Spinal cord (tissue), 10 donors: ENCODE results near the gene NAT14. TPM values are rescaled to one million over a fixed set of nuclear protein-coding genes. Genes with fewer than 3 reads are reported as not detected.
A peak's percentile ranks its signal among the peaks of the same experiment; 100 is the strongest.
"Not testable (repeated sequence)": the region's sequence is repeated elsewhere in the genome, so short reads cannot be mapped to it uniquely, and the experiment has no call there.

Experiments used
- DNase-seq, 6 donors: peaks; one replicate each; pipeline versions ENCODE4 v3.0.0 to v3.0.0-alpha.2; 2013 to 2015; ENCODE audit warnings: low spot score in 6 of 6, low read depth in 4 of 6
- H3K27ac ChIP-seq: one replicate; pipeline ENCODE4 v1.5.1; 2013; ENCODE audit warnings: low read depth, low read length, control low read depth
- H3K27me3 ChIP-seq: one replicate; pipeline ENCODE4 v1.6.1; 2013; ENCODE audit warnings: low read length; ENCODE audit not compliant: control insufficient read depth, insufficient read depth
- H3K36me3 ChIP-seq: one replicate; pipeline ENCODE4 v1.6.1; 2013; ENCODE audit warnings: low read length; ENCODE audit not compliant: control insufficient read depth, insufficient read depth
- H3K4me1 ChIP-seq: one replicate; pipeline ENCODE4 v1.6.1; 2013; ENCODE audit warnings: low read length; ENCODE audit not compliant: control insufficient read depth, insufficient read depth
- H3K4me3 ChIP-seq: one replicate; pipeline ENCODE4 v1.5.1; 2013; ENCODE audit warnings: low read depth, low read length, control low read depth
- H3K9me3 ChIP-seq: one replicate; pipeline ENCODE4 v1.6.1; 2013; ENCODE audit warnings: low read length; ENCODE audit not compliant: control insufficient read depth, insufficient read depth
- WGBS: methylation state at CpG from one replicate; pipeline ENCODE4 v1.1.5; 2013; ENCODE audit warnings: missing lambda C conversion rate; ENCODE audit not compliant: insufficient coverage; 5-methylcytosine and 5-hydroxymethylcytosine counted together
- polyA plus RNA-seq, 2 donors: library from polyadenylated mRNA; unstranded; fragments of 120-200 nt; gene quantifications; one replicate each; pipeline ENCODE4 v1.2.1, GENCODE V29; 2013; ENCODE audit not compliant: insufficient read length in 2 of 2
- total RNA-seq, 2 donors: library from RNA; depleted of rRNA in 1 of 2; stranded (reverse); fragments of 120-200 nt in 1 of 2; fragments of >200 nt in 1 of 2; gene quantifications; one replicate each; pipeline versions ENCODE4 v1.2.3 to v1.2.4, GENCODE V29; 2013 to 2014
- donor health status: healthy.

Gene NAT14
- total and polyA plus RNA-seq, 4 donors, result 16.2 to 94.0 (median 69.4) TPM

GRCh38 chr19:55528030-55528803, 43.2 kb downstream of the NAT14 start:
- no peak overlapping the region for H3K4me3 ChIP-seq
- H3K27me3 ChIP-seq, result no peaks in the 10 kb centered on the region
- H3K4me1 ChIP-seq, result peaks cover 12% of the 10 kb centered on the region
- no peak overlapping the region for H3K27ac ChIP-seq
- H3K9me3 ChIP-seq, result no peaks in the 10 kb centered on the region
- 50% methylated on average over 5 of the region's 15 CpGs for WGBS
- DNase-seq, result peak in 2 of 6 donors; percentile 38 to 41
- peaks cover 3% of the 10 kb centered on the region for H3K36me3 ChIP-seq

GRCh38 chr19:55529636-55530234, 44.7 kb downstream of the NAT14 start:
- H3K9me3 ChIP-seq, result no peaks in the 10 kb centered on the region
- no peak overlapping the region for H3K27ac ChIP-seq
- DNase-seq, result no peak
- peaks cover 3% of the 10 kb centered on the region for H3K36me3 ChIP-seq
- 88% methylated on average over 56 of the region's 56 CpGs for WGBS
- peaks cover 12% of the 10 kb centered on the region for H3K4me1 ChIP-seq
- no peaks in the 10 kb centered on the region for H3K27me3 ChIP-seq
- H3K4me3 ChIP-seq, result no peak overlapping the region

GRCh38 chr19:55530996-55531395, 46.0 kb downstream of the NAT14 start:
- no peak for DNase-seq
- peaks cover 3% of the 10 kb centered on the region for H3K36me3 ChIP-seq
- H3K27me3 ChIP-seq, result no peaks in the 10 kb centered on the region
- H3K4me3 ChIP-seq, result no peak overlapping the region
- H3K4me1 ChIP-seq, result peaks cover 12% of the 10 kb centered on the region
- H3K9me3 ChIP-seq, result no peaks in the 10 kb centered on the region
- no peak overlapping the region for H3K27ac ChIP-seq
- WGBS, result 92% methylated on average over 25 of the region's 26 CpGs

GRCh38 chr19:55534280-55534679, 49.3 kb downstream of the NAT14 start:
- not testable (repeated sequence) for H3K27me3 ChIP-seq, DNase-seq, H3K9me3 ChIP-seq, H3K36me3 ChIP-seq, H3K27ac ChIP-seq, H3K4me3 ChIP-seq, H3K4me1 ChIP-seq
- WGBS, result 89% methylated on average over 7 of the region's 7 CpGs

GRCh38 chr19:55535173-55535964, 50.4 kb downstream of the NAT14 start:
- Histone ChIP-seq H3K4me3 (no peak overlapping the region), H3K9me3 (no peaks in the 10 kb centered on the region), H3K27me3 (no peaks in the 10 kb centered on the region), H3K27ac (no peak overlapping the region), H3K4me1 (no peaks in the 10 kb centered on the region), H3K36me3 (no peaks in the 10 kb centered on the region)
- 81% methylated on average over 9 of the region's 12 CpGs for WGBS
- DNase-seq, result no peak

- DNase-seq, result no peak
- WGBS, result 82% methylated on average over 21 of the region's 22 CpGs
- H3K27me3 ChIP-seq, result no peaks in the 10 kb centered on the region
- H3K4me1 ChIP-seq, result no peaks in the 10 kb centered on the region
- H3K4me3 ChIP-seq, result no peak overlapping the region
- no peaks in the 10 kb centered on the region for H3K9me3 ChIP-seq
- no peaks in the 10 kb centered on the region for H3K36me3 ChIP-seq
- no peak overlapping the region for H3K27ac ChIP-seq
Observed at GRCh38 chr19:55535965-55536350, 51.0 kb downstream of the NAT14 start.

GRCh38 chr19:55536366-55536765, 51.4 kb downstream of the NAT14 start:
- Histone ChIP-seq H3K4me1 (no peaks in the 10 kb centered on the region), H3K27ac (no peak overlapping the region), H3K36me3 (no peaks in the 10 kb centered on the region), H3K4me3 (no peak overlapping the region), H3K27me3 (no peaks in the 10 kb centered on the region), H3K9me3 (no peaks in the 10 kb centered on the region)
- no peak for DNase-seq
- WGBS, result 85% methylated on average over 3 of the region's 11 CpGs

Other genes starting within 250 kb of the NAT14 start
- gene PPP6R1, start 226.2 kb upstream of the NAT14 start, total RNA-seq, result 10 to 100 TPM; 22.6 to 23.9 TPM
- 10 to 100 TPM; 58.9 to 66.8 TPM for gene PPP6R1, start 226.2 kb upstream of the NAT14 start, polyA plus RNA-seq
- 10 to 100 TPM; 19.6 to 24.0 TPM for gene HSPBP1, start 205.1 kb upstream of the NAT14 start, total RNA-seq
- 10 to 100 TPM; 68.3 to 71.4 TPM for gene HSPBP1, start 205.1 kb upstream of the NAT14 start, polyA plus RNA-seq
- gene BRSK1, start 201.2 kb upstream of the NAT14 start, total RNA-seq, result 10 to 100 TPM; 46.4 to 51.9 TPM
- 100 to 1,000 TPM; 201 to 206 TPM for gene BRSK1, start 201.2 kb upstream of the NAT14 start, polyA plus RNA-seq
- under 1 TPM; 0.66 to 0.89 TPM for gene TMEM150B, start 159.8 kb upstream of the NAT14 start, total RNA-seq
- under 1 TPM; 0.52 to 0.77 TPM for gene TMEM150B, start 159.8 kb upstream of the NAT14 start, polyA plus RNA-seq
- gene KMT5C, start 145.3 kb upstream of the NAT14 start, total RNA-seq, result 10 to 100 TPM in 1 of 2 donors, 1 to 10 TPM in 1; 7.0 to 22.4 TPM
- 10 to 100 TPM; 25.5 to 39.2 TPM for gene KMT5C, start 145.3 kb upstream of the NAT14 start, polyA plus RNA-seq
- gene COX6B2, start 130.5 kb upstream of the NAT14 start, total RNA-seq, result 1 to 10 TPM in 1 of 2 donors, under 1 TPM in 1; 0.69 to 2.8 TPM
- gene COX6B2, start 130.5 kb upstream of the NAT14 start, polyA plus RNA-seq, result 1 to 10 TPM; 3.8 to 4.8 TPM
- gene GARIN5B, start 121.9 kb upstream of the NAT14 start, total RNA-seq, result not detected
- under 1 TPM; 0.14 to 0.43 TPM for gene GARIN5B, start 121.9 kb upstream of the NAT14 start, polyA plus RNA-seq
- under 1 TPM; 0.20 to 0.22 TPM for gene IL11, start 114.7 kb upstream of the NAT14 start, total RNA-seq
- gene IL11, start 114.7 kb upstream of the NAT14 start, polyA plus RNA-seq, result 1 to 10 TPM; 1.5 to 1.9 TPM
- 1 to 10 TPM in 1 of 2 donors, under 1 TPM in 1; 0.40 to 2.2 TPM for gene TMEM190, start 108.4 kb upstream of the NAT14 start, total RNA-seq
- 1 to 10 TPM in 1 of 2 donors, under 1 TPM in 1; 0.65 to 5.0 TPM for gene TMEM190, start 108.4 kb upstream of the NAT14 start, polyA plus RNA-seq
- under 1 TPM in 1 of 2 donors, not detected in 1; 0.55 TPM for gene TMEM238, start 100.9 kb upstream of the NAT14 start, total RNA-seq
- gene TMEM238, start 100.9 kb upstream of the NAT14 start, polyA plus RNA-seq, result under 1 TPM; 0.69 to 0.86 TPM
- 100 to 1,000 TPM; 135 to 417 TPM for gene RPL28, start 99.3 kb upstream of the NAT14 start, total RNA-seq
- 1,000 to 10,000 TPM; 1,153 to 1,205 TPM for gene RPL28, start 99.3 kb upstream of the NAT14 start, polyA plus RNA-seq
- gene UBE2S, start 77.4 kb upstream of the NAT14 start, total RNA-seq, result 10 to 100 TPM; 14.6 to 55.8 TPM
- gene UBE2S, start 77.4 kb upstream of the NAT14 start, polyA plus RNA-seq, result 100 to 1,000 TPM; 104 to 124 TPM
- 1 to 10 TPM; 4.0 to 5.2 TPM for gene SHISA7, start 41.9 kb upstream of the NAT14 start, total RNA-seq
- 10 to 100 TPM; 29.1 to 35.6 TPM for gene SHISA7, start 41.9 kb upstream of the NAT14 start, polyA plus RNA-seq
- gene ISOC2, start 23.5 kb upstream of the NAT14 start, total RNA-seq, result 10 to 100 TPM; 30.3 to 59.3 TPM
- 10 to 100 TPM; 60.2 to 65.1 TPM for gene ISOC2, start 23.5 kb upstream of the NAT14 start, polyA plus RNA-seq
- gene C19orf85, start 20.4 kb upstream of the NAT14 start, total RNA-seq, result not detected
- not detected for gene C19orf85, start 20.4 kb upstream of the NAT14 start, polyA plus RNA-seq
- gene ZNF628, start 8.6 kb upstream of the NAT14 start, total RNA-seq, result 1 to 10 TPM; 1.5 to 1.7 TPM
- 1 to 10 TPM; 5.7 to 6.6 TPM for gene ZNF628, start 8.6 kb upstream of the NAT14 start, polyA plus RNA-seq
- 1 to 10 TPM; 3.5 to 6.0 TPM for gene SSC5D, start 3.2 kb downstream of the NAT14 start, total RNA-seq
- 1 to 10 TPM; 2.3 to 4.7 TPM for gene SSC5D, start 3.2 kb downstream of the NAT14 start, polyA plus RNA-seq
- under 1 TPM in 1 of 2 donors, not detected in 1; 0.44 TPM for gene SBK2, start 51.9 kb downstream of the NAT14 start, total RNA-seq
- under 1 TPM in 1 of 2 donors, not detected in 1; 0.15 TPM for gene SBK2, start 51.9 kb downstream of the NAT14 start, polyA plus RNA-seq
- under 1 TPM in 1 of 2 donors, not detected in 1; 0.11 TPM for gene SBK3, start 60.4 kb downstream of the NAT14 start, total RNA-seq
- gene SBK3, start 60.4 kb downstream of the NAT14 start, polyA plus RNA-seq, result under 1 TPM in 1 of 2 donors, not detected in 1; 0.17 TPM
- 1 to 10 TPM; 2.1 to 9.9 TPM for gene ZNF579, start 95.7 kb downstream of the NAT14 start, total RNA-seq
- 10 to 100 TPM; 24.9 to 25.3 TPM for gene ZNF579, start 95.7 kb downstream of the NAT14 start, polyA plus RNA-seq
- gene FIZ1, start 114.3 kb downstream of the NAT14 start, total RNA-seq, result 1 to 10 TPM; 2.3 to 7.5 TPM
- gene FIZ1, start 114.3 kb downstream of the NAT14 start, polyA plus RNA-seq, result 10 to 100 TPM; 23.4 to 26.5 TPM
- gene ZNF524, start 115.1 kb downstream of the NAT14 start, total RNA-seq, result 1 to 10 TPM; 5.1 to 9.6 TPM
- 10 to 100 TPM; 11.2 to 13.6 TPM for gene ZNF524, start 115.1 kb downstream of the NAT14 start, polyA plus RNA-seq
- gene ZNF865, start 120.5 kb downstream of the NAT14 start, total RNA-seq, result 1 to 10 TPM; 1.4 to 2.1 TPM
- 10 to 100 TPM; 14.8 to 15.4 TPM for gene ZNF865, start 120.5 kb downstream of the NAT14 start, polyA plus RNA-seq
- 1 to 10 TPM; 2.9 to 6.3 TPM for gene ZNF784, start 139.4 kb downstream of the NAT14 start, total RNA-seq
- gene ZNF784, start 139.4 kb downstream of the NAT14 start, polyA plus RNA-seq, result 10 to 100 TPM in 1 of 2 donors, 1 to 10 TPM in 1; 9.9 to 12.8 TPM
- gene ZNF580, start 155.8 kb downstream of the NAT14 start, total RNA-seq, result 10 to 100 TPM in 1 of 2 donors, 1 to 10 TPM in 1; 3.5 to 15.6 TPM
- 10 to 100 TPM; 61.7 to 71.7 TPM for gene ZNF580, start 155.8 kb downstream of the NAT14 start, polyA plus RNA-seq
- 10 to 100 TPM in 1 of 2 donors, 1 to 10 TPM in 1; 6.6 to 10.5 TPM for gene ZNF581, start 158.5 kb downstream of the NAT14 start, total RNA-seq
- 10 to 100 TPM; 19.0 to 20.5 TPM for gene ZNF581, start 158.5 kb downstream of the NAT14 start, polyA plus RNA-seq
- gene CCDC106, start 163.0 kb downstream of the NAT14 start, total RNA-seq, result 10 to 100 TPM; 13.4 to 14.1 TPM
- 10 to 100 TPM; 56.9 to 57.6 TPM for gene CCDC106, start 163.0 kb downstream of the NAT14 start, polyA plus RNA-seq
- gene U2AF2, start 169.8 kb downstream of the NAT14 start, total RNA-seq, result 100 to 1,000 TPM in 1 of 2 donors, 10 to 100 TPM in 1; 60.7 to 119 TPM
- 100 to 1,000 TPM; 203 to 207 TPM for gene U2AF2, start 169.8 kb downstream of the NAT14 start, polyA plus RNA-seq
- 10 to 100 TPM; 31.3 to 33.4 TPM for gene EPN1, start 190.0 kb downstream of the NAT14 start, total RNA-seq
- gene EPN1, start 190.0 kb downstream of the NAT14 start, polyA plus RNA-seq, result 100 to 1,000 TPM; 188 to 192 TPM